Renal cortical epithelial cell (primary cell): ENCODE data around the gene PRKAB1. TPM values are rescaled to one million over a fixed set of nuclear protein-coding genes. Genes with fewer than 3 reads are reported as not detected.
"Not testable (repeated sequence)": the region's sequence is repeated elsewhere in the genome, so short reads cannot be mapped to it uniquely, and the experiment has no call there.

Experiments used
- DNase-seq: peaks from one replicate; pipeline ENCODE4 v3.0.0-alpha.2; 2011; ENCODE audit warnings: low read depth
- total RNA-seq: library from RNA; depleted of rRNA; stranded (reverse); fragments of >200 nt; gene quantifications from 2 replicates; pipeline ENCODE4 v1.2.3, GENCODE V29; 2014

Gene PRKAB1, protein sequence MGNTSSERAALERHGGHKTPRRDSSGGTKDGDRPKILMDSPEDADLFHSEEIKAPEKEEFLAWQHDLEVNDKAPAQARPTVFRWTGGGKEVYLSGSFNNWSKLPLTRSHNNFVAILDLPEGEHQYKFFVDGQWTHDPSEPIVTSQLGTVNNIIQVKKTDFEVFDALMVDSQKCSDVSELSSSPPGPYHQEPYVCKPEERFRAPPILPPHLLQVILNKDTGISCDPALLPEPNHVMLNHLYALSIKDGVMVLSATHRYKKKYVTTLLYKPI
- total RNA-seq = 21.9 and 52.6 TPM in 2 replicates

- DNase-seq = peak; percentile 92
Measured at GRCh38 chr12:119667577-119668323, at the start of gene PRKAB1. Gene PRKAB1 (plus strand): TSS chr12:119668133. CDS start chr12:119668245, 112 bp downstream.

- not testable (repeated sequence) for DNase-seq
Measured at GRCh38 chr12:119618328-119618896, 49.5 kb upstream of the PRKAB1 start.

- DNase-seq = no peak
Measured at GRCh38 chr12:119620490-119620889, 47.4 kb upstream of the PRKAB1 start.

GRCh38 chr12:119621878-119622277, 46.1 kb upstream of the PRKAB1 start:
- DNase-seq = no peak

- DNase-seq = peak; percentile 18
Measured at GRCh38 chr12:119624966-119625365, 43.0 kb upstream of the PRKAB1 start.

DNA sequence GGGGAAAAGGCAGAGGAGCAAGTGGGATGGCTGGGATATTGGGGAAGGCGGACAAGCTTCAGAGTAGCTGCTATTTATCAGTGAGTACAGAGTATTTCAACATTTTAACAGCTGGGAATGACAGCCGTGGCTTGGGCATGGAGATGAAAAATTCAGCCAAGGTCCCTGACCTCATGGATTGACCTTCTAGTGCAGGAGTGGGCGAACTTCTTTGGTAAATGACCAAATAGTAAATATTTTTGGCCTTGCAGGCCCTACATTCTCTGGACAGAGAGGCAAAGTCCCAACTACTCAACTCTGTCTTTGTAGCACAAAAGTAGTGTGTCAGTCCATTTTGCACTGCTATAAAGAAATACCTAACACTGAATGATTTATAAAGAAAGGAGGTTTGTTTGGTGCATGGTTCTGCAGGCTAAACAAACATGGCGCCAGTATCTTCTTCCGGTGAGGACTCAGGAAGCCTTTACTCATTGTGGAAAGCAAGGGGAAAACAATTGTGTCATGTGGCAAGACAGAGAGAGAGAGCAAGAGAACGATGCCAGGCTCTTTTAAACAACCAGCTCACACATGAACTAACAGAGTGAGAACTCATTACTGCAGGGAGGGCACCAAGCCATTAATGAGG, 40.8 kb upstream of the PRKAB1 start:
- DNase-seq = no peak

DNA sequence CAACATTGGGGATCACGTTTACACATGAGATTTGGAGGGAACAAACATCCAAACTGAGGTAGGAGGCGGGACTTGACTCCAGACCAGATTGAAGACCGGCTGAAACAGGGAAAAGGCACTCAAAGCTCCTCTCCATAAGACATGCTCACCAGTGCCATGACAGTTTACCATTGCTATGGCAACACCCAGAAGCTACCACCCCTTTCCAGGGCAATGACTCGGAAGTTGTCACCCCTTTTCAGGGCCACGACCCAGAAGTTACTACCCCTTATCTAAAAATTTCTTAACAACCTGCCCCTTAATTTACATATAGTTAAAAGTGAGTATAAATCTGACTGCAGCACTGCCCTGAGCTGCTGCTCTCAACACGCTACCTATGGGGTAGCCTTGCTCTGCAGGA, 40.2 kb upstream of the PRKAB1 start:
- DNase-seq = no peak

GRCh38 chr12:119630223-119630780, 37.6 kb upstream of the PRKAB1 start:
- DNase-seq = no peak

DNA sequence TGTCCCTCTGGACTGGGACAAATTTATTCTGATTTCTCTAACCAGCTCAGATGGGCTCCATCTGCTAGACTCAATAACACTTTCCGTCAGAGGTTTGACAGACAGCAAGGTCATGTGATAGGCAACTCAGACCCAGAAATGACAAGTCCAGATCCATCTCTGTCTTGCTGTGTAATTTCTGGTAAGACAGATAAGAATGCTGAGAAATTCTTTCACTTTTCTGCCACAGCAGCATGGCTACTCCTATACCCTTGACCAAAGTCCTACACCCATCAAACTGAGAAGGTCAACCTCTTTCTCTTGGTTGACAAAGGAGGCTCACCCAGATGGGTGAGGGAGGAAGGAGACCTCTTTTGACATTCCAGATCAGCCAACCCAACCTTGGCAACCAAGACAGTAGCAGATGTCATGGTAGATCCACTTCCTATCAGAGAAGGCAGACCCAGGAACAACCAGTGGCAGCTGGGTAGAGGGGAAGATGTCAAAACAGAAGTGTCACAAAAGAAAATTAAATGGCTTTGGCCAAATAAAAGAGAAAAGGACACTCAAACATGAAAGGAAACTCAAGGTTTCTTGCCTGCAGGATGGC, 36.9 kb upstream of the PRKAB1 start:
- no peak for DNase-seq

GRCh38 chr12:119631930-119632678, 35.8 kb upstream of the PRKAB1 start:
- peak; percentile 57 for DNase-seq

DNA sequence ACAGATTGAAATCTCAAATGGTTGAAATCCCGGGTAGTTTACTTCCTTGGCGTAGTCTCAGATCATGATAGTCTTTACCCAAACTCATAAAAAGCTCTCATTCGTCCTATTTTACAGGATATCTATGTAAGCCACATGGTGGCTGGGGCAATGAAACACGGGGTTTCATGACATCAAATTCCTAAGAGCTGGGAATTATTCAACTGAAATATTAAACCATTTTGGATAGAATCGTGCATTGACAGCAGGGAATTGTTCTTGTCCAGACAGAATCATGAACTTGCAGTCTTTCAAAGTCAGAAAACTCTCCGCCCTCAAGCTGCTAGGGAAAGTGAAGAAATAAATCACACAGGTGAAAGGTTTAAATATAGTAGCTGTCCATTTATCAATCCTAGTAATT, 33.2 kb upstream of the PRKAB1 start:
- no peak for DNase-seq

DNA sequence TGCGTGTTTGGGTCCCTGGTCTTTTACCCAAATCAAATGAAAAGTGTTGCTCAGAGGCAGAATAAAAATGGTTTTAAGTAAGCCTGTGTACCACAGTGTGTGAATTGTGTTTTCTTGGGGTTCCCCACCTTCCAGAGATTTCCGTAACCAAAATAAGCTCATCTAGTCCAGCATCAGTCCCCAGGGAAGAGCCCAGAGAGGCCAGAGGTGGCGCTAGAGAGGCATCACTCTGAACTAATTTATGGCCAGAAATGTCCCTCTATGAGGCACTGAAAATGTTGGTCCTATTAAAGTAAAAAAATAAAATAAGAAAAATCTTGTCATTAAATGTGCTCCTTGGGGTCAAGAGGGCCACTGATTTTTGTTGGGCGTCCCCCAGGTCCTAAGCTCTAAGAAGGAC, 24.9 kb upstream of the PRKAB1 start:
- no peak for DNase-seq

- no peak for DNase-seq
Measured at GRCh38 chr12:119644930-119645329, 23.0 kb upstream of the PRKAB1 start.

DNA sequence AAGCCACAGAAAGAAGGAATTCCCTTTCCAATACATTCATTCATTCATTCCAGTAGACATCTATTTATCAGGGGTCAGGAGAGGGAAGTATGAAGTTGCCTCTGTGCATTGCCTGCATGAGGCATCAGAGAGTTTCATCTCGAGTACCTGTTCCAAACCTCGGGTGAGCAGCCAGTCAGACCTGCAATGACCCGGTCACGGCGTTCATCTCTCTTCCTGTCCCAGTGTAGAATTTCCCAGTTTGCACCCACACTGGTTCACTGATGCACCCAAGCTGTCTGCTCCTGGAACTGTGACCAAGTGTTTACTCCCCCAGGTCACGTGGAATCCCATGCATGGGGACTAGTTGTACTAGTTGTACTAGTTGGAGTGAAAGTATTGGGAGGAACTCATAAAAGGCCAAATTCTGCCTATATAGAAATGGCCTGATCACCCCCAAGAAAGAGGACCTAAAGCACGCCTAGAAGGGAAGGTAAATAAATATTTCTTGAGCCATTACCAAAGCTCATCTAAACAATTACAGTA, 22.3 kb upstream of the PRKAB1 start:
- no peak for DNase-seq

GRCh38 chr12:119649202-119649808, 18.6 kb upstream of the PRKAB1 start:
- no peak for DNase-seq

- no peak for DNase-seq
Measured at GRCh38 chr12:119652665-119653064, 15.3 kb upstream of the PRKAB1 start.

DNA sequence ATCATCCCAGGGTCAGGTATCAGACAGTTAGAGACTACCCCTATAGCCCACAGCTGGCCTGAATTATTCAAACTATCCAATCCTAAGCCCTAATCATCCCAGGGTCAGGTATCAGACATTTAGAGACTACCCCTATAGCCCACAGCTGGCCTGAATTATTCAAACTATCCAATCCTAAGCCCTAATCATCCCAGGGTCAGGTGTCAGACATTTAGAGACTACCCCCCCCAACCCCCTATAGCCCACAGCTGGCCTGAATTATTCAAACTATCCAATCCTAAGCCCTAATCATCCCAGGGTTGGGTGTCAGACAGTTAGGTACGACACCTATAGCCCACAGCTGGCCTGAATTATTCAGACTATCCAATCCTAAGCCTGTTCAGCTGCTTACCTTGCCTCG, 10.9 kb upstream of the PRKAB1 start:
- not testable (repeated sequence) for DNase-seq

DNA sequence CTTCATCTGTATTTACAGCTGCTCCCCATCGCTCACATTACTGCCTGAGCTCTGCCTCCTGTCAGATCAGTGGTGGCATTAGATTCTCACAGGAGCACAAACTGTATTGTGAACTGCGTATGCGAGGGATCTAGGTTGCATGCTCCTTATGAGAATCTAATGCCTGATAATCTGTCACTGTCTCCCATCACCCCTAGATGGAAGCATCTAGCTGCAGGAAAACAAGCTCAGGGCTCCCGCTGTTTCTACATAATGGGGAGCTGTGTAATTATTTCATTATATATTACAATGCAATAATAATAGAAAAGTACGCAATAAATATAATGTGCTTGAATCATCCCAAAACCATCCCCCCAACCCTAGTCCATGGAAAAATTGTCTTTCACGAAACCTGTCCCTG, 9.8 kb upstream of the PRKAB1 start:
- not testable (repeated sequence) for DNase-seq

GRCh38 chr12:119659289-119659897, 8.5 kb upstream of the PRKAB1 start:
- DNase-seq = no peak

GRCh38 chr12:119660076-119660475, 7.9 kb upstream of the PRKAB1 start:
- no peak for DNase-seq
